ENCODE data around the gene R3HCC1L.
"Not testable (repeated sequence)": the region's sequence is repeated elsewhere in the genome, so short reads cannot be mapped to it uniquely, and the experiment has no call there.

The R3HCC1L gene

DNA sequence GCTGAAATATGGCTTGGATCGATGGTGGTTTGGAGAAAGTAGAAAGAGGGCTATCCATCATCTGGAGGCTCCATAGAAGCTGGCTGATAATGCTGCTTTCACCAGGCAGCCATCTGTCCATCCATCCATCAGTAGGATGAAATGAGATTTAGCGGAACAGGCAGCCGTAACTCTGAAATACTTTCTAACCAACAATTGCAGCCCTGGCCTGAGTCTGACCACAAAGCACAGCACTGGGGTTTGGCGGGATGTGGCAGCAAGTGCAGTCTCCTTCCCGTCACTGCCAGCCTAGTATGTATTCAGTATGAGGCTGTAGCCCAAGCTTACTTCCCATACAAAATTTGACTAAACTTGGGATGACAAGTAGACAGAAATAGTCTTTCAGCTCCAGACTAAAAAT, 38.0 kb downstream of the R3HCC1L start:
- peak; percentile 16 for DNase-seq (ENCODE audit: low spot score)

DNA sequence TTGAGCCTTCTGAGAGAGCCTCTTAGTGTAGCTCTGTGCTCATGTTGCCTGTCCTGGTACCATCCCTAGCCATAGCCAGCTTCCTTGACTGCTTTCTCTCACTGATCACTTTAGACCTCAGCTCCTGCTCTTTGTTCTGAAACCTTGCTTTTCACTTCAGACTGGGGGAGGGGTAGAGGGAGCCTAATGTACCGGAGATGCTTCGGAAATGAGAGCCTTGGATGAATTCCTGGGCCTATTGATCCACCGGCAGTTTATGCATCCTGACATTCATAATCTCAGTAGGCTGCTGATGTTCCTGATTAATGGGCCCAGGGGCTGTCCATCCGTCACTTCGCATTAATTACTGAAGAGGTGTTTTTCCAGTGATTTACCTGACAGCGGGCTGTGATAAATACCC, 38.8 kb downstream of the R3HCC1L start:
- DNase-seq (ENCODE audit: low spot score), result no peak

GRCh38 chr10:98182351-98182915, 48.0 kb downstream of the R3HCC1L start:
- DNase-seq (ENCODE audit: low spot score), result not testable (repeated sequence)

GRCh38 chr10:98186681-98187080, 52.2 kb downstream of the R3HCC1L start:
- DNase-seq (ENCODE audit: low spot score), result no peak

DNA sequence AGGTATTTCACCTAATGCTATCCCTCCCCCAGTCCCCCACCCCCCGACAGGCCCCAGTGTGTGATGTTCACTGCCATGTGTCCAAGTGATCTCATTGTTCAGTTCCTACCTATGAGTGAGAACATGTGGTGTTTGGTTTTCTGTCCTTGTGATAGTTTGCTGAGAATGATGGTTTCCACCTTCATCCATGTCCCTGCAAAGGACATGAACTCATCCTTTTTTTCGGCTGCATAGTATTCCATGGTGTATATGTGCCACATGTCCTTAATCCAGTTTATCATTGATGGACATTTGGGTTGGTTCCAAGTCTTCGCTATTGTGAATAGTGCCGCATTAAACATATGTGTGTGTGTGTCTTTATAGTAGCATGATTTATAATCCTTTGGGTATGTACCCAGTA, 56.3 kb downstream of the R3HCC1L start:
- not testable (repeated sequence) for DNase-seq (ENCODE audit: low spot score)

DNA sequence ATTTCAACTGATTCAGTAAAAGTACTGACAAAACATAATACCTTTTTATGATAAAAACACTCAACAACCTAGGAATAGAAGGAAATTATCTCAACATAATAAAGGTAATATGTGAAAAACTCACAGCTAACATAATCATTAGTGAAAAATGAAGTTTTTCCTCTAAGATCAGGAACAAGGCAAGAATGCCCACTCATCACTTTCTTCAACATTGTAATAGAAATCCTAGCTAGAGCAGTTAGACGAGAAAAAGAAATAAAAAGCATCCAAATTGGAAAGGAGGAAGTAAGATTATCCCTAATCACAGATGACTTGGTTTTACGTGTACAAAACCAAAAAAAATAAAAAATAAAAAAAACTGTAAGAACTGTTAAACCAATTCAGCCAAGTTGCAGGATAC, 58.6 kb downstream of the R3HCC1L start:
- DNase-seq (ENCODE audit: low spot score), result no peak

GRCh38 chr10:98194633-98195032, 60.2 kb downstream of the R3HCC1L start:
- no peak for DNase-seq (ENCODE audit: low spot score)

DNA sequence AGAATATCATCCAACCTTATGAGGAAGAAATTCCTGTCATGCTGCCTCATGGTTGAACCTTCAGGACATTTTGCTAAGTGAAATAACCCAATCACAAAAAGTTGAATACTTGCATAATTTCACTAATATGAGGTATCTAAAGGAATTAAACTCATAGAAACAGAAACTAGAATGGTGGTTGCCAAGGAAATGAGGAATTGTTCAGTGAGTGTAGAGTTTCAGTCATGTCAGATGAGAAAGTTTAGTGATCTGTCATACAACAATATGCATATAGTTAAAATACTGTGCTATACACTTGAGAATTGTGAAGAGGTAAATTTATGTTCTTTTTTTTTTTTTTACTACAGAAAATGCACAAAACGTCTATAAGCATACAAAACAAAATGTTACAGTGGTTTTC, 60.7 kb downstream of the R3HCC1L start:
- DNase-seq (ENCODE audit: low spot score), result no peak

- no peak for DNase-seq (ENCODE audit: low spot score)
Observed at GRCh38 chr10:98196985-98197384, 62.5 kb downstream of the R3HCC1L start.

DNA sequence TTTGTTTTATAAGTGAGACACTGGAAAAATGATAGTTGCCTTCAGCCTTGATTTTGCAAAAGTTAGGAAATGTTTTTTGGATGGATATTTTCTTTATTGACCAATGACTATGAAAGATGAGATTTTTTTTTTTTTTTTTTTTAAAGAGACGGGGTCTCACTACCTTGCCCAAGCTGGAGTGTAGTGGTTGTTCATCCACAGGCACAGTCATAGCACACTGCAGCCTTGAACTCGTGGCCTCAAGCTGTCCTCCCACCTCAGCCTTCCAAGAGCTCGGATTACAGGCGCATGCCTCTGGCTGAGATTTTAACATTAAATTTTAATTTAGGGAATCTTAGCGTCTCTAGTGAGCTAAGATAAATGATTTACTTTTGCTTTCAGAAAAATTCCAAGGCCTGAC, 67.3 kb downstream of the R3HCC1L start:
- no peak for DNase-seq (ENCODE audit: low spot score)

- DNase-seq (ENCODE audit: low spot score), result no peak
Observed at GRCh38 chr10:98202378-98202777, 67.9 kb downstream of the R3HCC1L start.

DNA sequence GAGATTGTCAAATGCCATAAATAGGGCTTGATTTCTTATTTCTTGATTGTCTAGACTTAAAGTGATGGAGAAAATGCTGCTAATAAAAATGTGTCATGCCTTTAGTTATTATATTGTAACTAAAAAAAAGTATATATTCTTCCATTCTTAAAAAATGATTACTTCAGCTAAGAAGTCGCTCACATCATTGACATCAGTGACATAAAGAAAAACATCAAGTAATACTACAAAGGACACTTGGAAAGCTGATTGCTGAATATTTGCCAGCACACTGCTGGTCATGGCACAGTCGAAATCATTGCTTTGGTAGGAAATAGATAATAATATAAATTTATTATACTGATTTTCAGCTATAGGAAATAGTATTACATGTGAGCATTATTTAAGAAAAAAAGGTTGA, 70.9 kb downstream of the R3HCC1L start:
- DNase-seq (ENCODE audit: low spot score), result no peak

- DNase-seq (ENCODE audit: low spot score), result no peak
Observed at GRCh38 chr10:98208925-98209324, 74.5 kb downstream of the R3HCC1L start.

- DNase-seq (ENCODE audit: low spot score), result no peak
Observed at GRCh38 chr10:98209441-98209840, 75.0 kb downstream of the R3HCC1L start.

DNA sequence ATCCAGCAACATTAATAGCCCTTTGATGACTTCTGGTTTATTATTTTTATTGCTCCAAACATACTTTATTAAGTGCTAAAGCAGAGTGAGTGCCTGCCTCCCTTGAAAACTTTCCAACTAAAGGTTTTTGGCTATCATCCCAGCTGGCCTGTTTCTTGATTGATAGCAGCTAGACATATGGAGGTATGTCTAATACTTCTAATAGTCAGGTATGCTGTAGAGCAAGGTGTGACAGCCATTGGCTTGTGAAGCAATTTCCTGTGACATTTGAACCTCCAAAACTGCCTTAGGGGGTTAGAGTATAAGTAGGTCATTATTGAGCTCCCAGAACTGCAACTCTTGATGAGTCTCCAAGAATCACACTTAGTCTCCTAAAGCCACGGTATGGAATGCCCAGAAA, 77.7 kb downstream of the R3HCC1L start:
- DNase-seq (ENCODE audit: low spot score), result no peak

- no peak for DNase-seq (ENCODE audit: low spot score)
Observed at GRCh38 chr10:98213740-98214139, 79.3 kb downstream of the R3HCC1L start.

GRCh38 chr10:98215373-98215772, 80.9 kb downstream of the R3HCC1L start:
- DNase-seq (ENCODE audit: low spot score), result no peak

DNA sequence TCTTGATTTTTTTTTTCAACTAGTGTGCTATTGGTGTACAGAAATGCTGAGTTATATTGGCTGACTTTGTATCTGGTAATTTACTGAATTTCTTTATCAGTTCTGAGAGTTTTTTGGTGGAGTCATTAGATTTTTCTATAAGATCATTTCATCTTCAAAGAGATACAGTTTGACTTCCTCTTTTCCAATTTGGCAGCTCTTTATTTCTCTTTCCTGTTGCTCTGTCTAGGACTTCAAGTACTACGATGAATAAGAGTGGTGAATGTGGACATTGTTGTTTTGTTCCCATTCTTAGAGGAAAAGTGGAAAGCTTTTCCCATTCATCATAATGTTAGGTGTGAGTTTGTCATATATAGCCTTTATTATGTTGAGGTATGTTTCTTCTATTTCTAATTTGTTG, 83.3 kb downstream of the R3HCC1L start:
- no peak for DNase-seq (ENCODE audit: low spot score)

- DNase-seq (ENCODE audit: low spot score), result no peak
Observed at GRCh38 chr10:98223874-98224273, 89.4 kb downstream of the R3HCC1L start.

DNA sequence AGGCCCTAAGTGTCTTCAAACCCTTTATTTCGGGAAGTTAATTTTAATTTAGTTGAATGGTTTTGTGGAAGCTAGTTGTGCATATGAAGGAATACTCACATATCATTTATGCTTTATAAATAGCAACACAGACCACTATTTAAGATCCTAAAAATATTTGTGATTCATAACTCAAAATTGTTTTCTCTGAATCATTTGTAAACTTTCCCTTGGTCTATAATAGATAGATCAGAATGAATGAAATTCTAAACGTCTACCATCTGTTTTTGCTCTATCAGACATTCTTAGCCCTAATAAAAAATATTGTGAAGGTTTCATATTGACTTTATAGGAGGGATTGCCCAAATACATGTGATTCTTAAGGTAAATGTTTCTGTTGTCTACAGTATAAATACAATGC, 90.1 kb downstream of the R3HCC1L start:
- DNase-seq (ENCODE audit: low spot score), result no peak

GRCh38 chr10:98224996-98225395, 90.5 kb downstream of the R3HCC1L start:
- DNase-seq (ENCODE audit: low spot score), result no peak

DNA sequence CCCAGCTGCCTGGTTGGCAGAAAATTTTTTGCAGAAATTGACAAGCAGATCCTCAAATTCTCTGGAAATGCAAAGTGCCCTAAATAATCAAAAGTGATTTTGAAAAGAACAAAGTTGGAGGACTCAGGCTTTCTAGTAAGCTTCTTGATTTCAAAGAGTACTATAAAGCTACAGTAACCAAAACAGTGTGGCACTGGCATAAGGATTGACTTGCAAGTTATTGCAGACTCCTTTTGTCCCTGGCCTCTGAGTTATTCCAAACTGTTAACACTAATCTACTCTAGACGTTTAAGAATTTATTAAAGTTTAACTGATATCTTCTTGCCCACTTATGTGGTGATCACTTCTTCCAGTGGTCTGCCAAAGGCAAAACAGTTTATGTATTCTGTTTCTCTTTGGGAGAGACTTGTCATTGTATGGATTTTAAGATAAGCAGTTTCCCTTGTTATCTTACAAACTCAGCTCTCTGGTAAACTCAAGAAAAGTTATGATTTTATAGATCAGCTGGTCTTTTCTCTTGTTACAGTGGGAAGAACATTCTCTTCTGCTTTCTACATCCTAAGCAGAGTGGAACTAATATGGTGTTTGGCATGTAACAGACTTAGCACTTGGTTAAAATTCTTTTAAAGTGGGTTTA, 92.2 kb downstream of the R3HCC1L start:
- DNase-seq (ENCODE audit: low spot score), result no peak

GRCh38 chr10:98227713-98228112, 93.3 kb downstream of the R3HCC1L start:
- DNase-seq (ENCODE audit: low spot score), result not testable (repeated sequence)

- DNase-seq (ENCODE audit: low spot score), result not testable (repeated sequence)
Observed at GRCh38 chr10:98228266-98228665, 93.8 kb downstream of the R3HCC1L start.

Measured in cerebellar cortex (tissue), 1 donor.